GM18517 (cell line): ENCODE data around the gene FLT4.

ENCODE experiments used
- ATAC-seq: cut with Tn5 transposase; IDR thresholded peaks from one replicate; pipeline ENCODE4 v1.9.1; 2021; ENCODE audit warnings: mild to moderate bottlenecking, moderate library complexity; ENCODE audit not compliant: unreplicated experiment

The FLT4 gene

DNA sequence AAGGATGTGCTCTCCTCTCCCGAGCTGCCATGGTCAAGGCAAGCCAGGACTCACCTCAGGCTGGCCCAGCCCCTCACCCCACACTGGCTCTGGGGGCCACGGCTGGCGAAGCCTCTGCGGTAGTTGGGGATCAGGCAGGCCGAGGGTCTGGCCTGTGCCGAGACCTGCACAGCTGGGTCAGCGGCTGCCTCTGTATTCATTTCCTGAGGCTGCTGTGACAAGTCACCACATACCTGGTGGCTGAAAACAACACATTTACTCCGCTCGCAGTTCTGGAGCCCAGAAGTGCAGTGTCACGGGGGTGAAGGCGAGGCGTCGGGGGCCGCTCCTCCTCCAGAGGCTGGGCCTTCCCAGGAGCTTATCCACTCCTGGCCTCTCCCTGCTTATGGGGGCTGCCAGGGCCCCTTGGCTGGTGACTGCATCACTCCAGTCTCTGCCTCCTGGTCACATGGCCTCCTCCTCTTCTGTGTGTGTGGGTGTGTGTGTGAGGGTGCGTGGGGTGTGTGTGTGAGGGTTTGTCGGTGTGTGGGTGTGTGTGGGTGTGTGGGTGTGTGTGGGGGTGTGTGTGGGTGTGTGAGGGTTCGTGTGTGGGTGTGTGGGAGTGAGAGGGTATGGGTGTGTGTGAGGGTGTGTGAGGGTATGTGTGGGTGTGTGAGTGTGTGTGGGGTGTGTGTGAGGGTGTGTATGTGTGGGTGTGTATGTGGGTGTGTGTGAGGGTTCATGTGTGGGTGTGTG is 54.9 kb downstream of the FLT4 start:
- no peak for ATAC-seq

DNA sequence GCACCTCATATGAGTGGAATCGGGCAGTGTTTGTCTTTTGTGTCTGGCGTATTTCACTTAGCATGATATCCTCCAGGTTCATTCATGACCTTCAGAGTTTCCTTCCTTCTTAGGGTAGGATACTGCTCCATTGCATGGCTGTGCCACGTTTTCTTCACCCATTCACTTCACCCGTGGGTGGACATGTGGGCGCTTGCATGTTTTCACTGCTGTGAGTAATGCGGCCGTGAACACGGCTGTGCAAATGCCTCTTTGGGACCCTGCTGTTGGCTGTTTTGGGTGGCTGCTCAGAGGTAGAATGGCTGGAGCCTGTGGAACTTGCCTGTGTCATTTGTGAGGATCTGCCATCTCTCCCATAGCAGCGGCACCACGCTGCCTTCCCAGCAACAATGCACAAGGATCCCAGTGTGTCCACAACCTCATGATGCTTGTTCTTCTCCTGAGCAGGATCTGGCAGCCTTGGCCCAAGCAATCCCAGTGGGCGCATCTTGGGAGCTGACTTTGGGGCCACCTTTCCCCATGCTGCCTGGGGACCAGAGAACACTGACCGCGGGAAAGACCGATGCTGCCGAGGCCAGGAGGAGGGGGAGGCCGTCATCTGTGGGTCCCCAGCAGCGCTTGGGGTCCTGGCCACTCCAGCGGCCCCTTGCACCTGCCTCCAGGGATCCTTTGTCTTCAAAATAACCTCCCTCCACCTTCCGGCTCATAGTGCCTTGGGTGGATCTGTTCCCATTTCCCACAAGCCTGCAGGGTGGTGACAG is 55.8 kb downstream of the FLT4 start:
- no peak for ATAC-seq

DNA sequence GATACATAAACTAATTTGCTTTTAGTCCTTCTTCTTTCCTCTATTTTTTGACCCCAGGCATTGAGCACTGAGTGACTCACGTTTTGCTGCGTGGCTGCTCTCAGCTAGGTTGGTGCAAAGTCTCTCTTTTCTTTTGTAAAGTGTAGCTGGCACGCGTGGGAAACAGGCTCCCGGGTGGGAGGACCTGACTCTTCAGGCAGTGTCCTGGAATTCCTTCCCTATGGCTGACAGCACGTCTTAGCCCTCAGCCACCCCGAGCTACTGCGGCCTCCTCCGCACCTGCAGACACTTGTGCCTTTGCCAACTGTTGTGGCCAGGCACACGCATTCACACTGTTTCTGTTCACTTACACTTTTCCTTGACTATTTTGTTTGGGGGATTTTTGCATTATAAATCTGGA is 57.2 kb downstream of the FLT4 start:
- ATAC-seq, result no peak

DNA sequence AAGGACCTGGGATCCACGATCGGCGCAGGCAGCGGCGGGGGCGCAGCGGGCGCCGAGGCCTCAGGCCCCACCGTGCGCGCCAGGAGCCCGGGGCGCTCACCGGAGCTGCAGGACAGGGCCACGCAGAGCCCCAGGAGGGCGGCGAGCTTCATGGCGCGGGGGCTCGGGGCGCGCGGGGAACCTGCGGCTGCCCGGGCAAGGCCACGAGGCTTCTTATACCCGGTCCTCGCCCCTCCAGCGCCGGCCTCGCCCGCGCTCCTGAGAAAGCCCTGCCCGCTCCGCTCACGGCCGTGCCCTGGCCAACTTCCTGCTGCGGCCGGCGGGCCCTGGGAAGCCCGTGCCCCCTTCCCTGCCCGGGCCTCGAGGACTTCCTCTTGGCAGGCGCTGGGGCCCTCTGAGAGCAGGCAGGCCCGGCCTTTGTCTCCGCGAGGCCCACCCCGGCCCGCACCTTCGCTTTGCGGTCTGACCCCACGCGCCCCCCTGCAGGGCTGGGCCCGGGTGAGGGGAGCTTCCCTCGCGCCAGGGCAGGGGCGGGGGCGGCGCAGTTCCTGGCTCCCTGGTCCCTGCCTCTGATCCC is 58.0 kb downstream of the FLT4 start, which contains the start of gene SCGB3A1:
SCGB3A1 (minus strand) TSS at position 189 of the 577 bp plus-strand sequence; CDS start at position 152, 37 bp downstream.
- ATAC-seq, result no peak

DNA sequence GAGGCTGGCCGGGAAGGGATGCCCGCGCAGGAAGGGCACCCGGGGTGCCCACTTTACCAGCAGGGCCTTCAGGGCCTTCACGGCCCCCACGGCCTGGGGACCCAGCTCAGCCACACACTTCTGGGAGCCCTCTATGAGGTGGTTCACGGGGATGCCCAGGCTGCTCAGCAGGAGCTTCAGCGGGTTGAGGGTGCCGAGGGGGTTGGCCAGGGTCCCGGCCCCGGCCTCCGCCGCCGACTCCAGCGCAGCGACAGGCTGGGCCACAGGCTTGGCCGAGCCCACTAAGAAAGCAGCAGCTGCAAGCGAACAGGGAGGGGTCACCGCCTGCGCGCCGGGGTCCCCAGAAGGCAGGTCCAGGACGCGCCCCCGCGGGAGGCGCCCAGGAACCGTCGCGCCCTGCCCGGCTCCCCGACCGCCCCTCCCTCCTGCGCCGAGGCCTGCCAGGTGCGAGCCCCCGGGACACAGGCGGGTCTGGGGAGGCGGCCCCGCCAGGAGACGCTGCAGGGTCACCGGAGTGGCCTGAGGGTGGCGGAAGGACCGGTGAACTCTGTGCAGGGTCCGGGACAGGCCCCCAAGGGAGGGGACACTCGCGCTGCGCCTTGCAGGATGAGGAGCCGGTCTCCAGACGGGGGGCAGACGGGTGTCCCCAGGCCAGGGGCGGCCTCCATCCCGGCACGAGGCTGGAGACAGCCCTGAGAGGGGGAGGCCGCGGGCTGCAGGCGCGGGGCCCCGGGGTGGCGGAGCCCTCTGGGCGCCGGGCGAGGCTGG is 58.7 kb downstream of the FLT4 start:
- ATAC-seq, result no peak

DNA sequence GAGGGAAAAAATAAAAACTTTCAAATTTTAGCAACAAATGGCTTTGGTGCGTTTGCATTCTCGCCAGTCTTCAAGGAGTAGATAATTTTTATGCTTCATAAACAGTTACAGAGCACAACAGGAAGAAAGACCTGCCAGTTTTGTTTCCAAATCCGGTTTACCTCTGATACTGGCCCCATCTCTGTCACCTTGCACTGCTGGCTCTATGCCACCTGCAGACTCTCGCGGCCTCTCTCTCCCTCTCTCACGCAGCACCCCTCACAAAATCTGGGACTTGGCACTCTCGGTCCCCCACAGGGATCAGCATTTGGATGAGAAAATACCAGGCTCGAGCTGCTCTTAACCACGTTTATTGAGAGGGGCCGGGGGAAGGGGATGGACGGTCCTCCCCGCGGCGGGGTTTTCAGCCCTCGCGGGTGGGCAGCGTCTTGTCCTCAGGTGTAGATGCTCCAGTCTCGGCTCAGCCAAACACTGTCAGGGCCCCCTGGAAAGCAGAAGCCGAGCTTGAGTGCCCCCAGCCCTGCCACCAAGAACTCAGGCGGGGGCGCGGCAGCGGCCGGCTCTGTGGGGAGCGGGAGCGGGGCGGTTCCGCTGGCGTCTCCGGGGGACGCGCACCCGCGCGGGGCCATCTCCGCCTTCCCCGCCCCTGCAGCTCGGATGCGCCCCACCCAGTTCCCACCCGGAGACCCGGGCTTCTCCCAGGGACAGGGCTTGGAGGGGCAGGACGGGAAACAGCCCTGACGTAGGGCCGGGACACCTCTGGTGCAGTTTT is 59.4 kb downstream of the FLT4 start:
- no peak for ATAC-seq

DNA sequence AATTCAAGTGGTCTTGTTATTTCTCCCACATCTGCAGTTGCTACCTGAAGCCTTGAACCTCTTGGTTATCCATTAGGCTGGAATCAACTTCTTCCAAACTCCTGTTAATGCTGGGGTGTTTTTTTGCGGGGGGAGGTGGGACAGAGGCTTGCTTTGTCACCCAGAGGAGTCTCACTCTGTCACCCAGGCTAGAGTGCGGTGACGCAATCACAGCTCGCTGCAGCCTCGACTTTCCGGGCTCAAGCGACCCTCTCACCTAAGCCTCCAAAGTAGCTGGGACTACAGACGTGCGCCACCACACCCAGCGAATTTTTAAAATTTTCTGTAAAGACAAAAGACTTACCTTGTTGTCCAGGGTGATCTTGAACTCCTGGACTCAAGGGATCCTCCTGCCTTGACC is 62.5 kb downstream of the FLT4 start:
- ATAC-seq, result no peak

DNA sequence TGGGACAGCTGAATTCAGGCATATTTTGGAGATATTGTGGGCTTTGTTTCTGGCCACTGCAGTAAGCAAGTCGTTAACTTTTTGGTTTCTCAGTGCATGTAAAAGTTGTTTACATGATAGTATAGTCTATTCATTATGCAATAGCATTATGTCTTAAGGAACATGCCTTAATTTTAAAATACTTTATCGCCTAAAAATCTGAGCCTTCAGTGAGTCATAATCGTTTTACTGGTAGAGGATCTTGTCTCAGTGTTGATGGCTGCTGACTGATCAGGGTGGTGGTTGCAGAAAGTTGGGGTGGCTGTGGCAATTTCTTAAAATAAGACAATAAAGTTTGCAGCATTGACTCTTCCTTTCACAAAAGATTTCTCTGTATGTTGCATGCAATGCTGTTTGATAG is 63.2 kb downstream of the FLT4 start:
- no peak for ATAC-seq

DNA sequence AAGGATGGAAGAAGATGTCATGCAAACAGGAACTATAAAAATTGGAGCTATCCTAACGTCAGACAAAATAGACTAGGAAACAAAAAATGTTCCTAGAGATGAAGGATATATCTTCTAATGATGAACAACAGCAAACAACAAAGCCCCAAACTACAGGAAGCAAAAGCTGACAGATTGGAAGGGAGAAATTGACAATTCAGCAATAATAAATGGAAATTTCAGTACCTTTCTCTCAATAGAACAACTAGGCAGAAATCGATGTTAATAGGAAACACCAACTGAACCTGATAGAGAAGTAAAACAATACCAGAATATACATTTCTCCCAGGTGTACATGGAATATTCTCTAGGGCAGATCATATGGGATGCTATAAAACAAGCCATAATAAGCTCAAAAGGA is 65.7 kb downstream of the FLT4 start:
- no peak for ATAC-seq

DNA sequence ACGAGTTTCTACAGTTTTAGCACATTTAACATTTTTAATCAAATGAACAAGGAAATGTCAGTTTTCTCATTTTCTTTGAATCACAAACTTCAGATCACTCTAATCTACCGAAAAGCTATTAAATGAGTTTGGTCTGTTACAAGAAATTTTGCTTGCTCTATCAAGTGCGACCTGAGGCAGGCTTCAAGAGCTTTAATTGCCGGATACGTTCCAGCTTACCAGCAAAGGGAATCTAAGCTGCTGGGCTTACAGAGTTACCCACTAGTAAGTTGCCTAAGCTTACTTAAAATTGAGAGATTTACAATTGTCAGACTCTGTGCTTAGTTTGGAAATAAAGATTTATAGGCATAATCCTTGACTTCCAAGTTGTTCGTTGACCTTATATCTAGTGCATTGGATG is 68.7 kb downstream of the FLT4 start:
- ATAC-seq, result no peak

DNA sequence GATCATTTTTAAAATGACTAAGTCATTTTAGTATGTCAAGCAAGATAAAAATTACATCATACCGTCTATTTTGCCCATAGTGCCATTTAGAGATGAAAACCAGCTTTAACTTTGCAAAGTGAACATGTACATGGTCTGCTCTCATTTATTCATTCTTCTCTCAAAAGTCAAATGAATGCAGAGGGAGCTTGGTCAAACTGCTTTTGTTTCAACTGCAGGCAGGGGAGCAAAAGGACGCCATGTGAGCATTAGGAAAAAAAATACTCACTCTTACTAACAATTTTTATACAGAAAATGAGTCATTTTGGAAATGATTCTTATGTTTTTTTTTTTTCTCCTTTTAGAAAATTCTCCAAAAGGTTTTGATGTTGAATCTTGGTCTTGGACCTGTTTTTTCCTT is 73.8 kb downstream of the FLT4 start:
- ATAC-seq, result no peak

DNA sequence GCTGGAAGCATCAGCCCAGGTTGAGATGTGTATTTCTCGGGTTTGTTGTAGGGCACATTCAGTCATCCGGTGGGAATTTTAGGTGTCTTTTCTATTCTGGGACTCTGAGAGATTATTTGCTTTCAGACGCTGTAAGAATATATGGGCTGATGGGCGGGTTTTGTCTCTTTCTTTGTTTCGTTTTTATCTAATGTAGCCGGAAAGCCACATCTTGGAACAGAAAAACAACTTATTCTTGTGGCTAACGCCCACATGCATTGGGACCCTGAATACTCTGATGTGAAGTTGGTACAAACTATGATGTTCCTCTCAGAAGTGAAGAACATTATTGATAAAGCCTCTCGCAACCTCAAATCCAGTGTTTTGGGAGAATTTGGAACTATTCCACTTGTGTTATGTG is 80.5 kb downstream of the FLT4 start:
- no peak for ATAC-seq

DNA sequence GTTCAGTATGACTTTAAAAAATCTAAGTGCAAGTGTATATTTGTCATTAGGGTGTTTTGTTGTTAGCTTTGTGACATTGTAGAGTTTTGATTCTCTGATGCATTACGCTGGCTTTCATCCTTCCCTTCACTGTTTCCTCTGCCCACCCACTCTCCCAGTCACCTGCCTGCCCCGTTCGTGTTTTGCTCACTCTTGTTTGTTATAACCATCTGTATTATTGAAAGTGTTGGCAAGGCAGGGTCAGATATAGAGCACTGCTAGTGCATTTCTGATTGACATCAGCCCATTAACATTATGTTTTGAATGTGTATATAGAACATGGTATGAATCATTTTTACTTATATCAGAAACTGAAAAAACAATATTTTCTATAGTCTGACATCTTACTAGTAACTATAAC is 85.4 kb downstream of the FLT4 start:
- no peak for ATAC-seq

DNA sequence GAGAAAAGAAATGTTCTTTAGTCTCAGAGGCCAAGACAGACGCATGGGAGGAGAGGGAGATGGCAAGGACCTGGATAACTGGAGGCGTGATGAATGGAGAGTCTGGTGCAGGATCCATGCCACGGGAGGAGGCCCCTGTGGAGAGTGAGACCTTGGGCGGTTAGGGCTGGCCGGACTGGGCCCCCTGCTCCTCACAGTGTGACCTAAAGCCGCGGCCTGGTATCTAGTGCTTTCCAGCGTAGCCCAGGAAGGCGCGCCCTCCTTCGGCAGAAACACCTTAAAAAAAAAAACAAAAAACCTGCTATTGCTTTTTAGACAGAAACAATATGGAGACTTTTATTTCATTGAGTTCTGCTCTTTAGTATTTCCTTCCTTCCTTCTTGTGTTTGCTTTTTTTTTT is 91.2 kb downstream of the FLT4 start:
- no peak for ATAC-seq

DNA sequence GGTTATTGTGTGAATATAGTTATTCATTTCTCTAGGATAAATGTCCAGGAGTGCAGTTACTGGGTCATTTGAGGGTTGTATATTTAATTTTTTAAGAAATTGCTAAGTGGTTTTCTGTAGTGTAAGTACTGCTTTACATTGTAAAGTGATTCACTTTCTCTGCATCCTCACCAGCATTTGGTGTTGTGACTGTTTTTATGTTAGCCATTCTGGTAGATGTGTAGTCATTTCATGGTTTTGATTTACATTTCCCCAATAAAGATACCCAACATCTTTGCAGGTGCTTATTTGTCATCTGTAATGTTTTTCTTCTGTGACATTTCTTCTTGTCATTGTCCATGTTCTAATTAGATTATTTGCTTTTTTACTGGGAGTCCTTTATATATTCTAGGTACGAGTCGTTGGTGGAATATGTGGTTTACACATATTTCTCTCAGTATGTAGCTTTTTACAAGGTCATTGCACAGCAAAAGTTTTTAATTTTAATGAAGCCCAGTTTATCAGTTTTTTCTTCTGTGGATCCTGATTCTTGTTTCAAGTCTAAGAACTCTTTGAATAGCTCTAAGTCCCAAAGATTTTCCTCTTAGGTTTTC is 92.1 kb downstream of the FLT4 start:
- ATAC-seq, result no peak

DNA sequence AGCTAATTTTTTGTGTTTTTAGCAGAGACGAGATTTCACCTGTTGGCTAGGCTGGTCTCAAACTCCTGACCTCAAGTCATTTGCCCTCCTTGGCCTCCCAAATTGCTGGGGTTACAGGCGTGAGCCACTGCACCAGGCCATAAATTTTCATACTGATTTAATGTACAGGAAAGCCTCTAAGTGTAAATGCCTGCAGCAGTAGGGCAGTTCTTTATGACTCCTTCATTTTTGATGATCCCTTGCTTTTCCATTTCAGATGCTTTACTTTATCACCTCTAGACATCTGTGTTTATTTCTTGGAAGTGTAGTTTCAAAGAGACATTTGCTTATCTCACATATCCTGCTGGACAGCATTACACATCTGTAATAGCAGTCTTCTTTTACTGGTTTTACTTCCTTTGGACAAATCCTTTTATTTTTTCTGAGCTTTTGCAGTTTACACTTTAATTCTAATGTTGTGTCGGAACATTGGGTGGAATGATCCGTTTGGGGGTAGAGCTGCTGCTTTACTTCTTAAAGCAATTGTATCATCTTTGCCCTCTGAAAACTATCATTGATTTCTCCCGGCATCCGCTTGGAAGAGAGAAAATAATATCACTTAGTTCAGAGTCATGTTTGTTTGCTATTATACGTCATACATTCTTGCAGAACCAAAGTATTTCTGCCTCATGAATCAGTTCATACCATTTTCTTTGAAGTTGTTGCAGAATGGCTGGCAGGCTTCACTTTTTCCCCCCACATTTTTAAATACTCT is 94.1 kb downstream of the FLT4 start:
- ATAC-seq, result no peak

DNA sequence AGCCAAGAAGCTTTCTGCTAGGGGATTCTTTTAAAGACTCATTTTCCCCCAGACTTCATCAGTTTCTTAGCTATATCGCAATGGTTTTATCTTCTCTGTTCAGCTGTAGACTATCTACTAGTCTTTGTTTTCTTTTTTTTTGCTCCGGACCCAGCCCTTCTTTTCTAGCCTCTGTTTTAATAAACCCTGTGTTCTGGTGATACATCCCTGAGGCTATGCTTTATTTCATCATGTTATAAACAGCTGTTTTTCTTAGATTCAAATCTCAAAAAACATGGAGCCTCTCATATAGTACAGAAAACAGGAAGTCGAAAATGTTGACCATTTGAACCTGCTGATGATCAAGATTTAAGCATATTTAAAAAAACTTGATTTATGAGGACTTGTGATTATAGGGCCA is 95.9 kb downstream of the FLT4 start:
- no peak for ATAC-seq
